Trophoblast cell (in vitro differentiated cells and primary cell): Measurements from ENCODE around the gene KDM1B.

Source experiments
- DNase-seq, 2 donors: peaks; one replicate each; pipeline ENCODE4 v3.0.0-alpha.2; 2016
- H2AFZ ChIP-seq: 2 replicates; pipeline ENCODE4 v1.6.1; 2013; ENCODE audit warnings: low read length, moderate library complexity, mild to moderate bottlenecking; ENCODE audit not compliant: insufficient read depth, poor library complexity
- H2AK5ac ChIP-seq: 2 replicates; pipeline ENCODE4 v1.6.1; 2013; ENCODE audit warnings: mild to moderate bottlenecking, low read length
- H2BK120ac ChIP-seq: 2 replicates; pipeline ENCODE4 v1.6.1; 2013; ENCODE audit warnings: low read length, mild to moderate bottlenecking, moderate library complexity; ENCODE audit not compliant: insufficient read depth, poor library complexity
- H2BK12ac ChIP-seq: 2 replicates; pipeline ENCODE4 v1.6.1; 2013; ENCODE audit warnings: mild to moderate bottlenecking, low read length, moderate library complexity
- H2BK5ac ChIP-seq: 2 replicates; pipeline ENCODE4 v1.6.1; 2013; ENCODE audit warnings: low read length, low read depth, moderate library complexity, mild to moderate bottlenecking; ENCODE audit not compliant: poor library complexity
- H3K14ac ChIP-seq: 2 replicates; pipeline ENCODE4 v1.6.1; 2013; ENCODE audit warnings: mild to moderate bottlenecking, low read length
- H3K18ac ChIP-seq: 2 replicates; pipeline ENCODE4 v1.6.1; 2013; ENCODE audit warnings: mild to moderate bottlenecking, low read length
- H3K23ac ChIP-seq: 2 replicates; pipeline ENCODE4 v1.6.1; 2013; ENCODE audit warnings: low read length
- H3K27ac ChIP-seq: 2 replicates; pipeline ENCODE4 v1.5.1; 2013; ENCODE audit warnings: low read depth, mild to moderate bottlenecking, inconsistent platforms, low read length, moderate library complexity
- H3K27me3 ChIP-seq: 2 replicates; pipeline ENCODE4 v1.6.1; 2013; ENCODE audit warnings: inconsistent platforms, mild to moderate bottlenecking, low read length, moderate library complexity; ENCODE audit not compliant: insufficient read depth
- H3K36me3 ChIP-seq, 2 experiments: 1 replicate in 1 of 2; 2 replicates in 1 of 2; pipeline ENCODE4 v1.6.1; 2013; ENCODE audit warnings: low read length in 2 of 2, mild to moderate bottlenecking in 2 of 2, moderate library complexity in 1 of 2; ENCODE audit not compliant: insufficient read depth in 2 of 2, control insufficient read depth in 1 of 2
- H3K4ac ChIP-seq: 2 replicates; pipeline ENCODE4 v1.6.1; 2013; ENCODE audit warnings: low read depth, mild to moderate bottlenecking, low read length, moderate library complexity
- H3K4me1 ChIP-seq, 2 experiments: 1 replicate in 1 of 2; 2 replicates in 1 of 2; pipeline ENCODE4 v1.6.1; 2013; ENCODE audit warnings: low read length in 2 of 2, mild to moderate bottlenecking in 2 of 2, moderate library complexity in 1 of 2; ENCODE audit not compliant: insufficient read depth in 2 of 2, control insufficient read depth in 1 of 2
- H3K4me2 ChIP-seq: 2 replicates; pipeline ENCODE4 v1.6.1; 2013; ENCODE audit warnings: inconsistent platforms, mild to moderate bottlenecking, low read length, moderate library complexity
- H3K4me3 ChIP-seq: 2 replicates; pipeline ENCODE4 v1.5.1; 2013; ENCODE audit warnings: mild to moderate bottlenecking, low read depth, low read length, inconsistent platforms
- H3K79me1 ChIP-seq: one replicate; pipeline ENCODE4 v1.6.1; 2013; ENCODE audit warnings: low read length
- H3K79me2 ChIP-seq: 2 replicates; pipeline ENCODE4 v1.6.1; 2013; ENCODE audit warnings: low read length, mild to moderate bottlenecking; ENCODE audit not compliant: control insufficient read depth, insufficient read depth, poor library complexity
- H3K9ac ChIP-seq: 2 replicates; pipeline ENCODE4 v1.6.1; 2013; ENCODE audit warnings: mild to moderate bottlenecking, low read length
- H3K9me3 ChIP-seq: 2 replicates; pipeline ENCODE4 v1.6.1; 2013; ENCODE audit warnings: low read depth, mild to moderate bottlenecking, control low read depth, inconsistent platforms, low read length; ENCODE audit not compliant: insufficient read depth
- H4K12ac ChIP-seq: 2 replicates; pipeline ENCODE4 v1.6.1; 2013; ENCODE audit warnings: low read depth, mild to moderate bottlenecking, low read length, moderate library complexity
- H4K8ac ChIP-seq: 2 replicates; pipeline ENCODE4 v1.6.1; 2013; ENCODE audit warnings: low read depth, mild to moderate bottlenecking, low read length, moderate library complexity
- H4K91ac ChIP-seq: one replicate; pipeline ENCODE4 v1.6.1; 2013; ENCODE audit warnings: low read depth, mild to moderate bottlenecking, low read length, moderate library complexity
- WGBS: extraction: QIAGEN DNeasy Blood & Tissue Kit; methylation state at CpG from one replicate; pipeline ENCODE4 v1.1.7; 2013; ENCODE audit warnings: missing lambda C conversion rate; ENCODE audit not compliant: insufficient read length, insufficient coverage; ENCODE audit errors: extremely low coverage; 5-methylcytosine and 5-hydroxymethylcytosine counted together

KDM1B gene

DNA sequence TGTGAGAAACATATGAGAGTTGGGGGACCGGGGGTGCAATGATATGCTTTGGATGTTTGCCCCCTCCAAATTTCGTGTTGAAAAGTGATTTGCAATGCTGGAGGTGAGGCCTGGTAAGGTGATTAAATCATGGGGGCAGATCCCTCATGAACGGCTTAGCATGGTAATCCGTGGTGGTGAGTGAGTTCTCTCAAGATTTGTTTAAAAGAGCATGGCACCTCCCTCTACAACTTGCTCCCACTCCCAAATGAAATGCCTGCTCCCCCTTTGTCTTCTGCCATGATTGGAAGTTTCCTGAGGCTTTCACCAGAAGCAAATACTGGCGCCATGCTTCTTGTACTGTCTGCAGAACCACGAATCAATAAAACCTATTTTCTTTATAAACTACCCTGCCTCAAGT is 106.7 kb downstream of the KDM1B start:
- Histone ChIP-seq H2BK5ac (no peak overlapping the region), H3K4me1 (peaks cover 2 to 3% of the 10 kb centered on the region in 2 experiments), H3K36me3 (peaks cover 6 to 7% of the 10 kb centered on the region in 2 experiments), H3K27ac (no peak overlapping the region), H3K14ac (no peak overlapping the region), H3K79me2 (peaks cover 27% of the 10 kb centered on the region), H4K91ac (no peak overlapping the region), H2AK5ac (no peak overlapping the region), H4K8ac (no peak overlapping the region), H3K9ac (no peak overlapping the region), H4K12ac (no peak overlapping the region), H2BK12ac (no peak overlapping the region), H3K79me1 (peaks cover 13% of the 10 kb centered on the region), H2BK120ac (no peak overlapping the region), H3K9me3 (peaks cover 2% of the 10 kb centered on the region), H3K18ac (no peak overlapping the region), H2AFZ (no peak overlapping the region), H3K27me3 (no peaks in the 10 kb centered on the region), H3K4ac (peak overlapping the region; percentile 61), H3K4me2 (no peak overlapping the region), H3K23ac (no peak overlapping the region), H3K4me3 (no peak overlapping the region)
- no CpG with 5 or more reads among the region's 6 CpGs for WGBS
- DNase-seq = no peak

DNA sequence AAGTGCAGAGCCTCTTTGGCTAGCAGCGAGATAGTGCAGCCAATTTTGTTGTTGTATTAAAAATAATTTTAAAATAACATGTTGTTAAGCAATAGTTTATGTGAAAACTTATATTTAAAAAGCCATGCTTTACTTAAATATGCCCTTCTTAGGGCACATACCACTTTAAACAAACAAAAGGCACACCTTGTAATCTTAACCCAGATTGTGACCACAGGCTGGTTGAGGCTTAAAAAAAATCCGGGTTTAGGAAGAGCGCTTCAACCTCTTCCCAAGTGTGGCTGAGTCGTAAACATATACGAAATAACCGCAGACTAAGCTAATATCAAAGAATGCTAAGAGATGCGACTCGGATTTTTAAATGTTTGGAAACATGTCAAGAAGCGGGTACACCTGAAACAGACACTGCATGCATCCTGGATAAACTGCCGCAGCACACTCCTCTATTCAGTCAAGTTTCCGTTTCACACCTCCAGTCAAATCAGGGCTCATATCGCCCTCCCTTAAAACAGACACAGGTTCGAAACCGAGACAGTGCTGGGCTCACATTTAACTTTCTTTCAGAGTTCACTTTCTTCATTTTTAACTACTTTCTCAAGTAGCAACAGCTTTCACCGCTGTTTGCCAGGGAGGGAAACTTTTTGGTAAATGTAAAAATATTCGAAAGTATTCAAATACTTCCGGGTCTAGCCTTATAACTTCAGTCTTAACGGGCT is 107.6 kb downstream of the KDM1B start:
- peaks cover 27% of the 10 kb centered on the region for H3K79me2 ChIP-seq
- no peak overlapping the region for H2BK120ac ChIP-seq
- H4K91ac ChIP-seq = no peak overlapping the region
- H3K36me3 ChIP-seq = peaks cover 2 to 3% of the 10 kb centered on the region in 2 experiments
- no peaks in the 10 kb centered on the region for H3K27me3 ChIP-seq
- H3K9ac ChIP-seq = peak overlapping the region; percentile 58
- peak in 1 of 2 donors; percentile 18 for DNase-seq
- no peak overlapping the region for H3K27ac ChIP-seq
- H3K9me3 ChIP-seq = peaks cover 2% of the 10 kb centered on the region
- H4K8ac ChIP-seq = no peak overlapping the region
- WGBS = no CpG with 5 or more reads among the region's 18 CpGs
- no peak overlapping the region for H4K12ac ChIP-seq
- no peak overlapping the region for H3K23ac ChIP-seq
- peaks cover 13% of the 10 kb centered on the region for H3K79me1 ChIP-seq
- H3K18ac ChIP-seq = no peak overlapping the region
- no peak overlapping the region for H2BK12ac ChIP-seq
- H3K4me2 ChIP-seq = peak overlapping the region; percentile 74
- no peak overlapping the region for H2BK5ac ChIP-seq
- no peak overlapping the region for H3K4me3 ChIP-seq
- H2AFZ ChIP-seq = no peak overlapping the region
- H3K14ac ChIP-seq = no peak overlapping the region
- peak overlapping the region; percentile 96 for H3K4ac ChIP-seq
- no peak overlapping the region for H2AK5ac ChIP-seq
- peaks cover 3 to 5% of the 10 kb centered on the region in 2 experiments for H3K4me1 ChIP-seq

DNA sequence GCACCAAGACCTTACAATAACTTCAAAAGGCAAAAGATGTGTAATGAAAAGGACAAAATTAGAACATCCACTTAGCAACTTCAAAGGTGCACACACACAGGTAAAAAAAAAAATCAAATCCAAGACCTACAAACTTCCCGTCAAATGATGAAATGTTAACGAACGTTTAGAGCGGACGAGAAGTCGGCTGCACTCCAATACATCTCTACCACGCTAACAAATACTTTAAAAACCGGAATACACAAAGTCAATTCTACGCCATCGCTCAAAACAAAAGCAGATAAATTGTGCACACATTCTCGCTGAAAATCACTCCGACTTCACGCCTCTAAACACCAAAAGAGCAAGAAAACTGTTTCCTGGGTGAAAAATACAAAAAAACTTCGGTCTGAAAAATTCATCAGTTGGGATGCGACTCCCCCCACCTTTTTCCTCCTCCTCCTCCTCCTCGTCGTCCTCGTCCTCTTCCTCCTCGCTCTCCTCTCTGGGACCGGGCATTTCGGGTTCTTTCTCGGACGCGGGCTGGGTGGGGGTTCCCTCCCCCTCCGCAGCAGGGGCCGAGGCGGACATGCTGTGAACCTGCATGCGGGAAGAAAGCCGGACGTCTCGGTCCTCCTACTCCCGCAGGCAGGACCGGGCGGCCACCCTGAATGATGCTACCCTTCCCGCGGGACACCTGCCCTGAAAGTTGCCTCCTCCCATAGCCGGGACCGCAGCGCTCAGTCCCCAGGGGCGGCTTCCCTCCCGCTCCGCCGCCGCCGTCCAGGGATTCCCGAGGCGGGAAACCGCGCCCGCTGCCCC is 108.4 kb downstream of the KDM1B start:
- Histone ChIP-seq H3K79me1 (peaks cover 13% of the 10 kb centered on the region), H2BK5ac (no peak overlapping the region), H3K79me2 (peaks cover 27% of the 10 kb centered on the region), H2AFZ (peak overlapping the region; percentile 88), H3K4me3 (peak overlapping the region; percentile 98), H2BK120ac (peak overlapping the region; percentile 92), H4K91ac (peak overlapping the region; percentile 96), H3K4me2 (peak overlapping the region; percentile 74), H2AK5ac (peak overlapping the region; percentile 77), H3K14ac (peak overlapping the region; percentile 95), H3K9me3 (peaks cover 2% of the 10 kb centered on the region), H4K12ac (peak overlapping the region; percentile 79), H3K36me3 (peaks cover 2 to 3% of the 10 kb centered on the region in 2 experiments), H3K18ac (peak overlapping the region; percentile 87), H2BK12ac (no peak overlapping the region), H3K27ac (peak overlapping the region; percentile 94), H3K23ac (no peak overlapping the region), H3K4ac (peak overlapping the region; percentile 97), H3K4me1 (peaks cover 3 to 5% of the 10 kb centered on the region in 2 experiments), H3K27me3 (no peaks in the 10 kb centered on the region), H4K8ac (peak overlapping the region; percentile 87), H3K9ac (peak overlapping the region; percentile 99)
- peak; percentile 33 to 62 for DNase-seq
- WGBS = no CpG with 5 or more reads among the region's 50 CpGs

DNA sequence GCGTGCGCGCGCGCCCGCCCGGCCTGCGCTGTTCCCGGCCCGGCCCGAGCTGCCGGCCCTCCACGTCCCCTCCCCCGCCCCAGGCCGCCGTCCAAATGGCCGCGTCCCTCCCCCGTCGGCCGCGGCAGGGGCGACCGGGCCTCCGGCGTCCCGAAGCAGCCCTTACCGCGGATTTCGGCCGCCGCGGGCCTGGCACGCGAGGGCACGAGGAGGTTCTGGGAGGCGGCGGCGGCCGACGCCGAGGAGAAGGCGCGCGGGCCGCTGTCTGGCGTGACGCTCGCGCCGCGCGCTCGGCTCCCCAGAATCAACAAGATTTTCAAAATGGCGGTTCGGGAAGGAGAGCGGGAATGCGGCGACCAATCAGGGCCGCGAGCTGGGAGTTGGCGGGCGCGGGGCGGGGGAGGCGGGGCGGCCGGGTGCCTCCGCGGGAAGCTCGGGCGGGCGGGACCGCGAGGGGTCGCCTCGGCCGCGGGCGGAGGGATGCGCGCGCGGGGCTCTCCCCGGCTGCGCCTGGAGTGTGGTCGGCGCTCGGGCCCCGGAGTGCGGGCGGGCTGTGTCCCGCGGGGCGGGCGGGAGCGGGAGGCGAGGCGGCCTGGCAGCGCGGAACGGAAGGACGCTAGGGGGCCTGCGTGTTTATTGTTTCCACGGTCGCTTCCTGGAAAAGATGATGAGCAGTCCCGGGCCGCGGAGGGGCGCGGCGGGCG is 109.1 kb downstream of the KDM1B start, which contains the start of gene DEK:
DEK (minus strand) TSS at position 312 of the 704 bp plus-strand sequence. CDS start 543 bp downstream, outside the sequence.
- peak within 1 kb of the TSS; percentile 87 for H3K18ac ChIP-seq
- peaks cover 2 to 3% of the 10 kb centered on the region in 2 experiments for H3K36me3 ChIP-seq
- peaks cover 3 to 7% of the 10 kb centered on the region in 2 experiments for H3K4me1 ChIP-seq
- peak within 1 kb of the TSS; percentile 88 for H2AFZ ChIP-seq
- H3K9me3 ChIP-seq = peaks cover 2% of the 10 kb centered on the region
- peak within 1 kb of the TSS; percentile 94 for H3K27ac ChIP-seq
- DNase-seq = peak; percentile 63 to 83
- H3K14ac ChIP-seq = peak within 1 kb of the TSS; percentile 95
- H3K4ac ChIP-seq = peak within 1 kb of the TSS; percentile 97
- no peak within 1 kb of the TSS for H2BK12ac ChIP-seq
- peak within 1 kb of the TSS; percentile 98 for H3K4me3 ChIP-seq
- no CpG with 5 or more reads among the region's 113 CpGs for WGBS
- H3K9ac ChIP-seq = peak within 1 kb of the TSS; percentile 99
- H2AK5ac ChIP-seq = peak within 1 kb of the TSS; percentile 77
- H3K79me2 ChIP-seq = peaks cover 27% of the 10 kb centered on the region
- peaks cover 13% of the 10 kb centered on the region for H3K79me1 ChIP-seq
- H2BK120ac ChIP-seq = peak within 1 kb of the TSS; percentile 92
- H3K23ac ChIP-seq = no peak within 1 kb of the TSS
- H4K12ac ChIP-seq = peak within 1 kb of the TSS; percentile 82
- peak within 1 kb of the TSS; percentile 96 for H4K91ac ChIP-seq
- peak within 1 kb of the TSS; percentile 93 for H3K4me2 ChIP-seq
- peak within 1 kb of the TSS; percentile 91 for H2BK5ac ChIP-seq
- H4K8ac ChIP-seq = peak within 1 kb of the TSS; percentile 92
- H3K27me3 ChIP-seq = no peaks in the 10 kb centered on the region
